Measurements from ENCODE around the gene SH3D19.

GRCh38 chr4:151246742-151247141, 78.7 kb downstream of the SH3D19 start:
- no peak for TF ChIP-seq CTCF (IDR thresholded peaks at IDR 0.05; ENCODE audit: insufficient read depth, low read length, poor library complexity, severe bottlenecking)
- no peak for TF ChIP-seq EZH2phosphoT487 (conservative IDR thresholded peaks at IDR 0.05; ENCODE audit: low read length)
